Measurements from ENCODE around the gene STAM. TPM values are rescaled to one million over a fixed set of nuclear protein-coding genes. Genes with fewer than 3 reads are reported as not detected.

Gene STAM
- total and polyA plus RNA-seq, 2 donors from 2014 or later: 10.3 to 26.1 TPM

GRCh38 chr10:17668435-17669184, 24.7 kb downstream of the STAM start:
- intact Hi-C loops (cut with DNase I): no loop called here
- Histone ChIP-seq H3K9ac (ENCODE audit: low read length in 3 of 3) (no peak overlapping the region), H3K9me3 (ENCODE audit: control insufficient read depth in 2 of 3, insufficient read depth in 1 of 3, low read length in 3 of 3) (no peaks in the 10 kb centered on the region), H3K36me3 (ENCODE audit: control insufficient read depth in 2 of 3, insufficient read depth in 3 of 3, low read length in 3 of 3) (no peaks in the 10 kb centered on the region), H3K4me1 (ENCODE audit: control insufficient read depth in 2 of 3, insufficient read depth in 2 of 3, low read depth in 1 of 3, low read length in 3 of 3) (peaks cover 0 to 2% (median 0%) of the 10 kb centered on the region in 3 donors), H3K27ac (ENCODE audit: low read depth in 2 of 2, low read length in 2 of 2) (no peak overlapping the region), H3K4me3 (ENCODE audit: low read length in 3 of 3) (no peak overlapping the region), H3K27me3 (ENCODE audit: control insufficient read depth, insufficient read depth, low read length) (no peaks in the 10 kb centered on the region)
- FAIRE-seq: no peak
- no peak for DNase-seq
- no peak for TF ChIP-seq CTCF (IDR thresholded peaks at IDR 0.05; ENCODE audit: borderline replicate concordance, extremely low read depth, insufficient read depth)

GRCh38 chr10:17669185-17669872, 25.4 kb downstream of the STAM start:
- Histone ChIP-seq H3K36me3 (ENCODE audit: control insufficient read depth in 2 of 3, insufficient read depth in 3 of 3, low read length in 3 of 3) (no peaks in the 10 kb centered on the region), H3K9ac (ENCODE audit: low read length in 3 of 3) (no peak overlapping the region), H3K4me1 (ENCODE audit: control insufficient read depth in 2 of 3, insufficient read depth in 2 of 3, low read depth in 1 of 3, low read length in 3 of 3) (peaks cover 0 to 2% (median 0%) of the 10 kb centered on the region in 3 donors), H3K4me3 (ENCODE audit: low read length in 3 of 3) (no peak overlapping the region), H3K9me3 (ENCODE audit: control insufficient read depth in 2 of 3, insufficient read depth in 1 of 3, low read length in 3 of 3) (no peaks in the 10 kb centered on the region), H3K27ac (ENCODE audit: low read depth in 2 of 2, low read length in 2 of 2) (no peak overlapping the region), H3K27me3 (ENCODE audit: control insufficient read depth, insufficient read depth, low read length) (no peaks in the 10 kb centered on the region)
- TF ChIP-seq CTCF (IDR thresholded peaks at IDR 0.05; ENCODE audit: borderline replicate concordance, extremely low read depth, insufficient read depth): no peak
- intact Hi-C loops (cut with DNase I): no loop called here
- FAIRE-seq: no peak
- DNase-seq: no peak

- Histone ChIP-seq H3K27ac (ENCODE audit: low read depth in 2 of 2, low read length in 2 of 2) (no peak overlapping the region), H3K9me3 (ENCODE audit: control insufficient read depth in 2 of 3, insufficient read depth in 1 of 3, low read length in 3 of 3) (no peaks in the 10 kb centered on the region), H3K27me3 (ENCODE audit: control insufficient read depth, insufficient read depth, low read length) (no peaks in the 10 kb centered on the region), H3K4me1 (ENCODE audit: control insufficient read depth in 2 of 3, insufficient read depth in 2 of 3, low read depth in 1 of 3, low read length in 3 of 3) (peaks cover 0 to 2% (median 0%) of the 10 kb centered on the region in 3 donors), H3K9ac (ENCODE audit: low read length in 3 of 3) (no peak overlapping the region), H3K4me3 (ENCODE audit: low read length in 3 of 3) (no peak overlapping the region), H3K36me3 (ENCODE audit: control insufficient read depth in 2 of 3, insufficient read depth in 3 of 3, low read length in 3 of 3) (no peaks in the 10 kb centered on the region)
- DNase-seq (peak in 2 of 5 donors; percentile 20 to 29), FAIRE-seq (no peak)
- no peak for TF ChIP-seq CTCF (IDR thresholded peaks at IDR 0.05; ENCODE audit: borderline replicate concordance, extremely low read depth, insufficient read depth)
- intact Hi-C loops (cut with DNase I): no loop called here
Measured at GRCh38 chr10:17671307-17671706, 27.4 kb downstream of the STAM start.

All from kidney (tissue), 14 donors.